NCI-H510A treated with DMSO at 0.1 percent for 48 hours (cell line): ENCODE data around the gene CRACR2A.

Experiments
- DNase-seq: peaks from one replicate; lab custom pipeline; 2025; lab: John Stamatoyannopoulos, UW

The CRACR2A gene

GRCh38 chr12:3751151-3752095 is 1.5 kb downstream of the CRACR2A start:
- no peak for DNase-seq

GRCh38 chr12:3750616-3751015 is 2.3 kb downstream of the CRACR2A start:
- DNase-seq, result no peak

- no peak for DNase-seq
Measured at GRCh38 chr12:3748620-3749019, 4.3 kb downstream of the CRACR2A start.

- no peak for DNase-seq
Measured at GRCh38 chr12:3747976-3748619, 4.8 kb downstream of the CRACR2A start.

GRCh38 chr12:3747543-3747942 is 5.4 kb downstream of the CRACR2A start:
- no peak for DNase-seq

GRCh38 chr12:3746758-3747157 is 6.2 kb downstream of the CRACR2A start:
- no peak for DNase-seq

- DNase-seq, result no peak
Measured at GRCh38 chr12:3745152-3745551, 7.8 kb downstream of the CRACR2A start.

- no peak for DNase-seq
Measured at GRCh38 chr12:3744229-3744901, 8.5 kb downstream of the CRACR2A start.

GRCh38 chr12:3743803-3744202 is 9.1 kb downstream of the CRACR2A start:
- no peak for DNase-seq

- no peak for DNase-seq
Measured at GRCh38 chr12:3741882-3742672, 10.8 kb downstream of the CRACR2A start.

- no peak for DNase-seq
Measured at GRCh38 chr12:3740480-3741231, 12.3 kb downstream of the CRACR2A start.

GRCh38 chr12:3735432-3735831 is 17.5 kb downstream of the CRACR2A start:
- no peak for DNase-seq

GRCh38 chr12:3732901-3733300 is 20.0 kb downstream of the CRACR2A start:
- DNase-seq, result peak; percentile 75

- DNase-seq, result no peak
Measured at GRCh38 chr12:3730111-3730510, 22.8 kb downstream of the CRACR2A start.

- DNase-seq, result no peak
Measured at GRCh38 chr12:3728686-3729085, 24.2 kb downstream of the CRACR2A start.

GRCh38 chr12:3727877-3728632 is 24.9 kb downstream of the CRACR2A start:
- no peak for DNase-seq

GRCh38 chr12:3727354-3727753 is 25.6 kb downstream of the CRACR2A start:
- DNase-seq, result no peak

GRCh38 chr12:3726456-3726855 is 26.5 kb downstream of the CRACR2A start:
- DNase-seq, result no peak

GRCh38 chr12:3725388-3726115 is 27.4 kb downstream of the CRACR2A start:
- no peak for DNase-seq
